H1 (cell line): ENCODE measurements around the gene NKX2-1. TPM values are rescaled to one million over a fixed set of nuclear protein-coding genes. Genes with fewer than 3 reads are reported as not detected.

Experiments used
- polyA plus RNA-seq, 7 experiments: library from polyadenylated mRNA; depleted of rRNA in 3 of 7; stranded (reverse) in 5 of 7; unstranded in 2 of 7; fragments of >200 nt in 5 of 7; fragments of 200-250 nt in 2 of 7; gene quantifications; 1 replicate in 5 of 7; 2 replicates in 1 of 7; 4 replicates in 1 of 7; pipeline versions ENCODE4 v1.2.1 to v1.2.3, GENCODE V29; 2011 to 2013; ENCODE audit warnings: missing spikeins in 2 of 7, mixed read lengths in 2 of 7
- total RNA-seq: library from RNA; stranded (reverse); fragmentation: NEBNext Ultra II Directional; extraction: Animal tissue kit (Norgen Biotek cat#: 25700); gene quantifications from 2 replicates; pipeline ENCODE4 v1.2.1, GENCODE V29; 2021

NKX2-1 gene
- total and polyA plus RNA-seq, 2 of the 8 experiments (the other 6 are each of a cell fraction or from before 2014, with no cell fraction given), result not detected

Other genes starting within 250 kb of the NKX2-1 start
- 24.4 and 27.4 TPM in 2 replicates for gene MBIP, start 199.6 kb downstream of the NKX2-1 start, total RNA-seq
- 9.4 and 15.0 TPM in 2 replicates for gene MBIP, start 199.6 kb downstream of the NKX2-1 start, polyA plus RNA-seq (2011; rRNA removed)
- gene NKX2-8, start 62.4 kb upstream of the NKX2-1 start, total RNA-seq, result not detected in 2 replicates
- not detected in 2 replicates for gene NKX2-8, start 62.4 kb upstream of the NKX2-1 start, polyA plus RNA-seq (2011; rRNA removed)
- gene PAX9, start 141.6 kb upstream of the NKX2-1 start, total RNA-seq, result not detected in 2 replicates
- gene PAX9, start 141.6 kb upstream of the NKX2-1 start, polyA plus RNA-seq (2011; rRNA removed), result 0.05 TPM in 1 of 2 replicates, not detected in the other